IMR-90 (cell line): ENCODE measurements around the gene TEAD1. TPM values are rescaled to one million over a fixed set of nuclear protein-coding genes. Genes with fewer than 3 reads are reported as not detected.

Experiments
- ATAC-seq: fragments of 200-7000 bp; cut with Tn5 transposase; 2 replicates; pipeline ENCODE4 v1.9.1; 2020; ENCODE audit warnings: low read depth, mild to moderate bottlenecking, moderate library complexity
- BruUV-seq: library from RNA; stranded (reverse); fragments of 400-500 nt; replicated peaks from 2 replicates; lab custom pipeline; 2021; lab: Mats Ljungman, UMichigan
- CTCF ChIA-PET: fragments of 300-600 bp; formaldehyde crosslinking; extraction: SDS; loops from one replicate; lab custom pipeline; 2021; ENCODE audit warnings: antibody characterized with exemption; lab: Yijun Ruan, JAX
- POLR2A ChIA-PET: fragments of 300-600 bp; sonication (Branson Sonifier 250); formaldehyde crosslinking; loops from one replicate; lab custom pipeline; 2022; ENCODE audit warnings: antibody characterized with exemption; ENCODE audit not compliant: unreplicated experiment; lab: Charles Lee
- DNase-seq: peaks from one replicate; pipeline ENCODE4 v3.0.0; 2013
- H2AFZ ChIP-seq: replicated peaks from 2 replicates; pipeline ENCODE3; 2013; ENCODE audit warnings: low read length, mild to moderate bottlenecking; ENCODE audit not compliant: poor library complexity
- H2AK5ac ChIP-seq: 2 replicates; pipeline ENCODE4 v1.6.1; 2013; ENCODE audit warnings: low read depth, low read length, inconsistent platforms
- H2AK9ac ChIP-seq: replicated peaks from 2 replicates; pipeline ENCODE3; 2013; ENCODE audit warnings: mild to moderate bottlenecking, low read depth, low read length, moderate library complexity; ENCODE audit not compliant: poor library complexity
- H2BK120ac ChIP-seq: 2 replicates; pipeline ENCODE4 v1.6.1; 2013; ENCODE audit warnings: low read depth, low read length, inconsistent platforms
- H2BK15ac ChIP-seq: 3 replicates; pipeline ENCODE4 v1.6.1; 2013; ENCODE audit warnings: low read depth, low read length, inconsistent platforms
- H2BK20ac ChIP-seq: 2 replicates; pipeline ENCODE4 v1.6.1; 2013; ENCODE audit warnings: low read depth, mild to moderate bottlenecking, inconsistent platforms, low read length, moderate library complexity
- H2BK5ac ChIP-seq: 2 replicates; pipeline ENCODE4 v1.6.1; 2013; ENCODE audit warnings: mild to moderate bottlenecking, low read depth, low read length, inconsistent platforms; ENCODE audit not compliant: poor library complexity, severe bottlenecking
- H3K14ac ChIP-seq: replicated peaks from 2 replicates; pipeline ENCODE4 v1.6.1; 2013; ENCODE audit warnings: low read depth, low read length, inconsistent platforms
- H3K18ac ChIP-seq: 2 replicates; pipeline ENCODE4 v1.6.1; 2013; ENCODE audit warnings: low read depth, low read length, control low read depth
- H3K23ac ChIP-seq: 2 replicates; pipeline ENCODE4 v1.6.1; 2013; ENCODE audit warnings: low read depth, low read length, inconsistent platforms
- H3K27ac ChIP-seq: 2 replicates; pipeline ENCODE4 v1.5.1; 2013; ENCODE audit warnings: mild to moderate bottlenecking, control low read depth, low read length; ENCODE audit not compliant: insufficient read depth
- H3K27me3 ChIP-seq: 2 replicates; pipeline ENCODE4 v1.6.1; 2013; ENCODE audit warnings: low read length; ENCODE audit not compliant: control insufficient read depth, insufficient read depth
- H3K36me3 ChIP-seq: 2 replicates; pipeline ENCODE4 v1.6.1; 2013; ENCODE audit warnings: low read length, mixed read lengths; ENCODE audit not compliant: control insufficient read depth, insufficient read depth
- H3K4ac ChIP-seq: 2 replicates; pipeline ENCODE4 v1.6.1; 2013; ENCODE audit warnings: low read depth, low read length, inconsistent platforms
- H3K4me1 ChIP-seq: 2 replicates; pipeline ENCODE4 v1.6.1; 2013; ENCODE audit warnings: low read length, mixed read lengths; ENCODE audit not compliant: control insufficient read depth, insufficient read depth
- H3K4me2 ChIP-seq: 2 replicates; pipeline ENCODE4 v1.6.1; 2013; ENCODE audit warnings: low read depth, mild to moderate bottlenecking, control low read depth, low read length, moderate library complexity
- H3K4me3 ChIP-seq: 2 replicates; pipeline ENCODE4 v1.5.1; 2013; ENCODE audit warnings: low read depth, mild to moderate bottlenecking, control low read depth, low read length, moderate library complexity; ENCODE audit not compliant: insufficient read depth
- H3K56ac ChIP-seq: 2 replicates; pipeline ENCODE4 v1.6.1; 2013; ENCODE audit warnings: low read length, inconsistent platforms; ENCODE audit not compliant: insufficient read depth; ENCODE audit errors: extremely low read depth
- H3K79me1 ChIP-seq, 2 experiments: 2 replicates each; pipeline ENCODE4 v1.6.1; 2013; ENCODE audit warnings: low read length in 2 of 2, inconsistent platforms in 1 of 2, low read depth in 1 of 2
- H3K9ac ChIP-seq: 2 replicates; pipeline ENCODE4 v1.6.1; 2013; ENCODE audit warnings: low read depth, low read length, control low read depth
- H3K9me1 ChIP-seq: 2 replicates; pipeline ENCODE4 v1.6.1; 2013; ENCODE audit warnings: low read length, inconsistent platforms; ENCODE audit not compliant: insufficient read depth
- H3K9me3 ChIP-seq: 2 replicates; pipeline ENCODE4 v1.6.1; 2013; ENCODE audit warnings: low read length; ENCODE audit not compliant: control insufficient read depth, insufficient read depth
- H4K20me1 ChIP-seq: 2 replicates; pipeline ENCODE4 v1.6.1; 2013; ENCODE audit warnings: low read length, inconsistent platforms; ENCODE audit not compliant: insufficient read depth
- H4K5ac ChIP-seq: 2 replicates; pipeline ENCODE4 v1.6.1; 2013; ENCODE audit warnings: mild to moderate bottlenecking, low read depth, low read length, control low read depth
- H4K8ac ChIP-seq, 2 experiments: 2 replicates each; pipeline ENCODE4 v1.6.1; 2013; ENCODE audit warnings: low read depth in 2 of 2, low read length in 2 of 2, control low read depth in 1 of 2, inconsistent platforms in 1 of 2
- H4K91ac ChIP-seq: 2 replicates; pipeline ENCODE4 v1.6.1; 2013; ENCODE audit warnings: low read depth, low read length, inconsistent platforms; ENCODE audit not compliant: insufficient read depth
- CEBPB ChIP-seq: IDR thresholded peaks from 2 replicates; pipeline ENCODE4 v1.6.1; 2012; ENCODE audit warnings: low read depth, low read length, improper control_type of control experiment
- WGBS, 2 experiments: methylation state at CpG; one replicate each; pipeline versions ENCODE4 v1.1.5 to v1.1.7; 2013; ENCODE audit warnings: missing lambda C conversion rate in 2 of 2; ENCODE audit not compliant: insufficient read length in 1 of 2; ENCODE audit errors: extremely low coverage in 2 of 2; 5-methylcytosine and 5-hydroxymethylcytosine counted together
- dilution Hi-C: fragments of 300-500 bp; cut with HindIII; formaldehyde crosslinking; loops from one replicate; pipeline ENCODE4 v1.14.3; 2018; ENCODE audit warnings: low sequenced_read_pairs; ENCODE audit not compliant: unreplicated experiment
- in situ Hi-C: fragments of 300-500 bp; cut with MboI; formaldehyde crosslinking; loops from 3 replicates; pipeline ENCODE4 v1.14.3; 2019; ENCODE audit warnings: low sequenced_read_pairs, inconsistent platforms, mixed read lengths
- intact Hi-C: fragments of 100-400 bp; cut with micrococcal nuclease; formaldehyde crosslinking; loops from 2 replicates; pipeline ENCODE4 v1.10.0; 2022
- polyA plus RNA-seq, 3 experiments: library from polyadenylated mRNA; depleted of rRNA; stranded (reverse); fragments of >200 nt; gene quantifications; 2 replicates each; pipeline ENCODE4 v1.2.3, GENCODE V29; 2012; ENCODE audit warnings: low replicate concordance in 1 of 3
- total RNA-seq: library from RNA; depleted of rRNA; stranded (reverse); fragments of >200 nt; gene quantifications from 2 replicates; pipeline ENCODE4 v1.2.3, GENCODE V29; 2012
- TF ChIP-seq, protein P1 (sequence below): fragments of 150-350 bp; IDR thresholded peaks from 2 replicates; pipeline ENCODE4 v1.6.1; 2016; ENCODE audit warnings: low read depth, mild to moderate bottlenecking, low read length, moderate library complexity, borderline replicate concordance

TEAD1 gene
- total and polyA plus RNA-seq, 2 of the 4 experiments (the other 2 are of a cell fraction) = 51.8 to 69.2 TPM

DNA sequence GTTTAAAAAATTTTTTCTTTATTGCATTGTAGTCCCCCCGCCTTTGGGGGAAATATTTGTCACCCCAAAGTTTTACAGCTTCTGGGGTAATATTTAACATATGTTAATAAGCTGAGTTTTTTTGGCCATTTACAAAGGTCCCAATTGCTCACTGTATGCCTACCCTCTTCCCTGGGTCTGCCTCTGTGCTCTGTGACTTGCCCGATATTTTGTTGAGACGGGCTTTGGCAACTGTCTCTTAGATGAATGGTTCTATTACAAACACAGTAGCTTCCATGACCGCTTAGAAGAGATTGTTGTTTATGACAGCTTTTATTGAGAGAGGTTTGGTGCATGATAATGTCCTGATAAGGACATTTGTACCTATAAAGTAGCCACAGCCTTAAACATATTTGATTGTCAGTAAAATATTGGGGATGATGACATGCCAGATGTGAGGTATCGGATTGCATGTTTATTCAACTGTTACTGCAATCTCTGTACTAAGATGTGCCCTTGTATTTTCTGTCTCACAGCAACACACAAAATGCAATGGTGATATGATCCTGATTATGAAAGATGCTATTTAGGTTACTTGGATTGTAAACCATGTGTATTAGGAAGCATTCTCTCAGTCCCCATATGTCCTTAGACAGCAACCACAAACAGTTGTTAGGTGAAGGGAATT, 103.1 kb downstream of the TEAD1 start:
- H3K27ac ChIP-seq = no peak overlapping the region
- peaks cover 11% of the 10 kb centered on the region for H3K4me1 ChIP-seq
- peak; percentile 50 for ATAC-seq

More for the DNA sequence above, 103.1 kb downstream of the TEAD1 start:
- peaks cover 26% of the 10 kb centered on the region for H3K9me1 ChIP-seq
- no peak overlapping the region for H3K4me3 ChIP-seq
- H3K9ac ChIP-seq = no peak overlapping the region
- no peaks in the 10 kb centered on the region for H3K9me3 ChIP-seq
- no peak overlapping the region for H4K91ac ChIP-seq
- no peaks in the 10 kb centered on the region for H3K27me3 ChIP-seq
- no peak overlapping the region for H2AK5ac ChIP-seq
- peaks cover 66% of the 10 kb centered on the region for H4K20me1 ChIP-seq
- TF ChIP-seq CEBPB = peak; percentile 92
- TF ChIP-seq, protein P1, sequence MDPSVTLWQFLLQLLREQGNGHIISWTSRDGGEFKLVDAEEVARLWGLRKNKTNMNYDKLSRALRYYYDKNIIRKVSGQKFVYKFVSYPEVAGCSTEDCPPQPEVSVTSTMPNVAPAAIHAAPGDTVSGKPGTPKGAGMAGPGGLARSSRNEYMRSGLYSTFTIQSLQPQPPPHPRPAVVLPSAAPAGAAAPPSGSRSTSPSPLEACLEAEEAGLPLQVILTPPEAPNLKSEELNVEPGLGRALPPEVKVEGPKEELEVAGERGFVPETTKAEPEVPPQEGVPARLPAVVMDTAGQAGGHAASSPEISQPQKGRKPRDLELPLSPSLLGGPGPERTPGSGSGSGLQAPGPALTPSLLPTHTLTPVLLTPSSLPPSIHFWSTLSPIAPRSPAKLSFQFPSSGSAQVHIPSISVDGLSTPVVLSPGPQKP = no peak
- no peak overlapping the region for H3K4ac ChIP-seq
- WGBS, 2 experiments = no CpG with 5 or more reads among the region's 5 CpGs
- H2BK15ac ChIP-seq = no peak overlapping the region
- no peak overlapping the region for H2AFZ ChIP-seq
- 0 out of 2 replicates have a peak overlapping the region, but pooled peaks have one; percentile 42 for H3K18ac ChIP-seq
- no peak overlapping the region for H4K5ac ChIP-seq
- H3K4me2 ChIP-seq = peak overlapping the region; percentile 54; the same call in 1 of the 2 replicates
- H2BK5ac ChIP-seq = no peak overlapping the region
- H2AK9ac ChIP-seq = no peak overlapping the region
- H3K23ac ChIP-seq = peak overlapping the region; percentile 14; the same call in 1 of the 2 replicates
- peaks cover 3% of the 10 kb centered on the region; the same call in 1 of the 2 replicates for H3K36me3 ChIP-seq
- peak overlapping the region; percentile 14; the same call in 1 of the 2 replicates for H3K14ac ChIP-seq
- BruUV-seq = no TSS peak
- no peak overlapping the region for H3K56ac ChIP-seq
- peak; percentile 83 for DNase-seq
- no peak overlapping the region for H2BK120ac ChIP-seq
- H3K79me1 ChIP-seq = peaks cover 26 to 72% of the 10 kb centered on the region in 2 experiments
- ChIA-PET CTCF (interaction anchor here (1.4 kb wide), 1 partner anchor 218 kb away, joined by 3 read pairs; no protein-coding TSS in a partner anchor), POLR2A (interaction anchor here (0.5 kb wide), 1 partner anchor 432 kb away, joined by 3 read pairs; no protein-coding TSS in a partner anchor)
- dilution Hi-C loops = no loop called here
- intact Hi-C loops = loop anchor here (10.0 kb wide), 1 partner anchor 443 kb away; no protein-coding TSS in a partner anchor
- H2BK20ac ChIP-seq = no peak overlapping the region
- in situ Hi-C loops = no loop called here
- no peak overlapping the region for H4K8ac ChIP-seq
